Breast epithelium (tissue), 3 donors: ENCODE measurements around the gene HDAC4.

Source experiments
- CTCF ChIP-seq, 3 donors: fragments of 450-650 bp; IDR thresholded peaks; one replicate each; pipeline ENCODE4 v1.5.1; 2016 to 2017; ENCODE audit warnings: antibody characterized with exemption in 3 of 3, mild to moderate bottlenecking in 3 of 3, moderate library complexity in 3 of 3
- POLR2A ChIP-seq: fragments of 450-650 bp; IDR thresholded peaks from one replicate; pipeline ENCODE4 v1.6.1; 2016; ENCODE audit warnings: antibody characterized with exemption, mild to moderate bottlenecking, moderate library complexity

- TF ChIP-seq CTCF (IDR thresholded peaks at IDR 0.05) (no peak), POLR2A (no peak)
Measured at GRCh38 chr2:239070466-239070865, 330.4 kb downstream of the HDAC4 start.
